K562 (cell line): ENCODE results near the gene ZKSCAN5. TPM values are rescaled to one million over a fixed set of nuclear protein-coding genes. Genes with fewer than 3 reads are reported as not detected.

Experiments
- ATF7 ChIP-seq: fragments of 450-650 bp; IDR thresholded peaks from 2 replicates; pipeline ENCODE4 v1.7.1; 2014; ENCODE audit warnings: mild to moderate bottlenecking, moderate library complexity
- CC2D1A ChIP-seq: fragments of 450-650 bp; IDR thresholded peaks from 2 replicates; pipeline ENCODE4 v1.6.1; 2017; ENCODE audit warnings: mild to moderate bottlenecking
- CGGBP1 ChIP-seq: fragments of 250-450 bp; sonication (Bioruptor Pico); IDR thresholded peaks from 2 replicates; pipeline ENCODE4 v1.9.0; 2021; ENCODE audit warnings: mild to moderate bottlenecking
- E2F5 ChIP-seq: sonication (generic); formaldehyde crosslinking; IDR thresholded peaks from 2 replicates; pipeline ENCODE4 v1.8.0; 2022; ENCODE audit warnings: mild to moderate bottlenecking, missing genetic modification reagents
- E2F6 ChIP-seq, 2 experiments: IDR thresholded peaks; 2 replicates each; pipeline ENCODE4 v1.6.1; 2011; ENCODE audit warnings: borderline replicate concordance in 1 of 2, control low read depth in 1 of 2, low read depth in 1 of 2, low read length in 1 of 2, mild to moderate bottlenecking in 1 of 2, mixed read lengths in 1 of 2, moderate library complexity in 1 of 2; ENCODE audit not compliant: insufficient read depth in 1 of 2, insufficient read length in 1 of 2, poor library complexity in 1 of 2, severe bottlenecking in 1 of 2; ENCODE audit errors: extremely low read depth in 1 of 2
- EP400 ChIP-seq: fragments of 450-650 bp; IDR thresholded peaks from 2 replicates; pipeline ENCODE4 v1.6.1; 2017; ENCODE audit warnings: antibody characterized with exemption, mild to moderate bottlenecking, moderate library complexity
- HINFP ChIP-seq: fragments of 450-650 bp; conservative IDR thresholded peaks from 2 replicates; pipeline ENCODE4 v1.6.1; 2016; ENCODE audit warnings: missing genetic modification characterization, low read depth, mild to moderate bottlenecking, control low read depth, missing compliant biosample characterization
- MCM2 ChIP-seq: fragments of 450-650 bp; IDR thresholded peaks from 2 replicates; pipeline ENCODE4 v1.6.1; 2017; ENCODE audit warnings: low read depth, mild to moderate bottlenecking
- NCOA4 ChIP-seq: fragments of 450-650 bp; IDR thresholded peaks from 2 replicates; pipeline ENCODE4 v1.6.1; 2018; ENCODE audit warnings: mild to moderate bottlenecking; ENCODE audit not compliant: partially characterized antibody
- PCBP1 ChIP-seq: fragments of 200-400 bp; formaldehyde crosslinking; IDR thresholded peaks from 2 replicates; pipeline ENCODE4 v1.6.1; 2018; ENCODE audit warnings: mild to moderate bottlenecking, low read depth, low read length; ENCODE audit not compliant: poor library complexity, severe bottlenecking
- RHOXF2B ChIP-seq: fragments of 250-450 bp; sonication (Bioruptor Pico); conservative IDR thresholded peaks from 2 replicates; pipeline ENCODE4 v1.5.1; 2021
- SMC3 ChIP-seq: conservative IDR thresholded peaks from 2 replicates; pipeline ENCODE4 v1.6.1; 2011; ENCODE audit warnings: low read depth, low read length, improper control_type of control experiment; ENCODE audit not compliant: insufficient read depth
- SNIP1 ChIP-seq: fragments of 450-650 bp; IDR thresholded peaks from 2 replicates; pipeline ENCODE4 v1.7.1; 2017; ENCODE audit warnings: low read depth, mild to moderate bottlenecking
- SNRNP70 ChIP-seq: fragments of 200-400 bp; formaldehyde crosslinking; optimal IDR thresholded peaks from 2 replicates; pipeline ENCODE3; 2017; ENCODE audit warnings: low read depth, low read length
- U2AF2 ChIP-seq: fragments of 200-400 bp; formaldehyde crosslinking; optimal IDR thresholded peaks from 2 replicates; pipeline ENCODE3; 2017; ENCODE audit warnings: low read depth, mild to moderate bottlenecking, low read length
- XRCC4 ChIP-seq: IDR thresholded peaks from one replicate; pipeline ENCODE4 v1.6.1; 2011; ENCODE audit not compliant: insufficient read depth, insufficient read length; ENCODE audit errors: extremely low read depth
- ZBTB5 ChIP-seq: fragments of 450-650 bp; IDR thresholded peaks from 2 replicates; pipeline ENCODE4 v1.6.1; 2017; ENCODE audit warnings: antibody characterized with exemption
- ZFX ChIP-seq: sonication (generic); formaldehyde crosslinking; IDR thresholded peaks from 2 replicates; pipeline ENCODE4 v1.8.0; 2022; ENCODE audit warnings: mild to moderate bottlenecking, missing genetic modification reagents, moderate library complexity
- ZNF165 ChIP-seq: fragments of 250-450 bp; sonication (Bioruptor Pico); IDR thresholded peaks from 2 replicates; pipeline ENCODE4 v1.4.0; 2020; ENCODE audit warnings: borderline replicate concordance
- ZNF253 ChIP-seq: fragments of 250-450 bp; sonication (Bioruptor Pico); conservative IDR thresholded peaks from 2 replicates; pipeline ENCODE4 v1.6.1; 2021; ENCODE audit warnings: mild to moderate bottlenecking
- ZNF354B ChIP-seq: fragments of 250-450 bp; sonication (Bioruptor Pico); IDR thresholded peaks from 2 replicates; pipeline ENCODE4 v1.4.0; 2020
- ZNF699 ChIP-seq: fragments of 250-450 bp; sonication (Bioruptor Pico); IDR thresholded peaks from 2 replicates; pipeline ENCODE4 v1.8.0; 2021; ENCODE audit warnings: mild to moderate bottlenecking, moderate library complexity; ENCODE audit not compliant: insufficient replicate concordance
- polyA plus RNA-seq, 8 experiments: library from polyadenylated mRNA; depleted of rRNA in 4 of 8; stranded (reverse) in 5 of 8; unstranded in 3 of 8; fragments of >200 nt; fragmentation: Nextera tagmentation in 2 of 8; fragmentation: Illumina TruSeq in 1 of 8; extraction: Ambion mirVana in 2 of 8; extraction: Trizol in 1 of 8; gene quantifications; 2 replicates each; pipeline versions ENCODE4 v1.2.1 to v1.2.3, GENCODE V29; 2011 to 2014; ENCODE audit warnings: inconsistent platforms in 1 of 8, missing spikeins in 1 of 8
- total RNA-seq, 7 experiments: library from RNA; depleted of rRNA in 6 of 7; stranded (reverse); fragments of >200 nt in 6 of 7; fragmentation: Illumina TruSeq in 2 of 7; extraction: Trizol in 2 of 7; gene quantifications; 2 replicates each; pipeline versions ENCODE4 v1.2.1 to v1.2.3, GENCODE V29; 2011 to 2021; ENCODE audit warnings: low replicate concordance in 1 of 7

The ZKSCAN5 gene
- total and polyA plus RNA-seq, 9 of the 15 experiments (the other 6 are each of a cell fraction or from before 2014, with no cell fraction given): 4.2 to 19.0 (median 15.0) TPM

GRCh38 chr7:99499721-99500636 lies 4.5 kb upstream of the ZKSCAN5 start, which contains the start of gene ZNF394 (continued):
- TF ChIP-seq HINFP (tag) (no peak), SMC3 (no peak), EP400 (peak; percentile 98), CGGBP1 (CRISPR knock-in tag) (no peak), CC2D1A (no peak; the same call in 1 of the 2 replicates), ZFX (CRISPR knock-in tag) (peak; percentile 80), MCM2 (no peak), XRCC4 (no peak), ZNF699 (CRISPR knock-in tag) (no peak), E2F6 (IDR thresholded peaks at IDR 0.05; ENCODE audit: borderline replicate concordance in 1 of 2, extremely low read depth in 1 of 2, insufficient read depth in 1 of 2, insufficient read length in 1 of 2, low read depth in 1 of 2, low read length in 1 of 2, poor library complexity in 1 of 2, severe bottlenecking in 1 of 2) (peak in 1 of 2 experiments; percentile 51), PCBP1 (peak; percentile 68), ATF7 (peak; percentile 87), NCOA4 (no peak), ZBTB5 (no peak), ZNF253 (CRISPR knock-in tag) (no peak), E2F5 (CRISPR knock-in tag) (no peak), SNRNP70 (no peak), ZNF354B (CRISPR knock-in tag) (no peak), ZNF165 (CRISPR knock-in tag) (no peak), SNIP1 (peak; percentile 94), U2AF2 (no peak), RHOXF2B (CRISPR knock-in tag) (no peak)
